B cell (primary cell): ENCODE results near the gene PTGIR. TPM values are rescaled to one million over a fixed set of nuclear protein-coding genes. Genes with fewer than 3 reads are reported as not detected.

ENCODE experiments used
- ATAC-seq: fragments of 200-7000 bp; cut with Tn5 transposase; one replicate; pipeline ENCODE4 v1.10.0; 2021; ENCODE audit warnings: low read depth, mild to moderate bottlenecking, moderate number of reproducible peaks, moderate library complexity
- CTCF ChIA-PET: fragments of 350-600 bp; sonication (Branson Sonifier 250); formaldehyde crosslinking; loops from one replicate; lab custom pipeline; 2021; ENCODE audit warnings: antibody characterized with exemption, inconsistent platforms; lab: Charles Lee
- POLR2A ChIA-PET: fragments of 350-600 bp; sonication (Branson Sonifier 250); formaldehyde crosslinking; loops from one replicate; lab custom pipeline; 2021; ENCODE audit warnings: antibody characterized with exemption; lab: Charles Lee
- DNase-seq: peaks from one replicate; pipeline ENCODE4 v3.0.0; 2013
- H2AFZ ChIP-seq: 2 replicates; pipeline ENCODE4 v1.6.1; 2012; ENCODE audit warnings: mild to moderate bottlenecking, low read depth, low read length; ENCODE audit not compliant: insufficient read depth, poor library complexity, severe bottlenecking
- H3K27ac ChIP-seq, 2 donors: 1 replicate in 1 of 2; 2 replicates in 1 of 2; pipeline ENCODE4 v1.5.1; 2012 to 2013; ENCODE audit warnings: low read length in 2 of 2, mild to moderate bottlenecking in 2 of 2, moderate library complexity in 1 of 2
- H3K27me3 ChIP-seq, 4 experiments: fragments of 200-600 bp in 1 of 4; sonication (generic) in 1 of 4; replicated peaks in 1 of 4; 1 replicate in 2 of 4; 2 replicates in 2 of 4; pipeline versions ENCODE4 v1.6.1 to v1.7.0; 2013 to 2016; ENCODE audit warnings: low read length in 3 of 4, mild to moderate bottlenecking in 2 of 4, mixed read lengths in 1 of 4, moderate library complexity in 1 of 4; ENCODE audit not compliant: insufficient read depth in 4 of 4, control insufficient read depth in 3 of 4; ENCODE audit errors: control extremely low read depth in 1 of 4
- H3K36me3 ChIP-seq, 2 experiments: replicated peaks in 1 of 2; 1 replicate in 1 of 2; 2 replicates in 1 of 2; pipeline versions ENCODE4 v1.6.1 to v1.7.1; 2013; ENCODE audit warnings: low read length in 1 of 2; ENCODE audit not compliant: insufficient read depth in 2 of 2, control insufficient read depth in 1 of 2; ENCODE audit errors: control extremely low read depth in 1 of 2, extremely low read depth in 1 of 2
- H3K4me1 ChIP-seq, 2 donors: fragments of 200-600 bp in 1 of 2; sonication (generic) in 1 of 2; 1 replicate in 1 of 2; 2 replicates in 1 of 2; pipeline versions ENCODE4 v1.5.1 to v1.6.1; 2013 to 2017; ENCODE audit warnings: low read length in 2 of 2; ENCODE audit not compliant: control insufficient read depth in 2 of 2, insufficient read depth in 2 of 2
- H3K4me2 ChIP-seq: replicated peaks from 2 replicates; pipeline ENCODE3; 2012; ENCODE audit warnings: mild to moderate bottlenecking, low read depth, low read length; ENCODE audit not compliant: poor library complexity, severe bottlenecking
- H3K4me3 ChIP-seq, 5 experiments: fragments of 200-600 bp in 1 of 5; sonication (generic) in 1 of 5; 1 replicate in 3 of 5; 2 replicates in 2 of 5; pipeline versions ENCODE4 v1.5.1 to v1.7.0; 2011 to 2016; ENCODE audit warnings: low read length in 4 of 5, mild to moderate bottlenecking in 4 of 5, low read depth in 2 of 5, control low read depth in 1 of 5, moderate library complexity in 1 of 5; ENCODE audit not compliant: insufficient read depth in 1 of 5; ENCODE audit errors: control extremely low read depth in 1 of 5, extremely low read depth in 1 of 5
- H3K79me2 ChIP-seq: fragments of 200-600 bp; sonication (generic); one replicate; pipeline ENCODE4 v1.6.0; 2016; ENCODE audit warnings: low read length; ENCODE audit not compliant: control insufficient read depth, insufficient read depth
- H3K9ac ChIP-seq: fragments of 200-600 bp; sonication (generic); 2 replicates; pipeline ENCODE4 v1.6.1; 2017; ENCODE audit warnings: mild to moderate bottlenecking, low read length, moderate library complexity
- H3K9me3 ChIP-seq, 3 donors: one replicate each; pipeline versions ENCODE4 v1.6.1 to v1.7.1; 2013; ENCODE audit warnings: low read length in 2 of 3; ENCODE audit not compliant: control insufficient read depth in 2 of 3, insufficient read depth in 1 of 3; ENCODE audit errors: control extremely low read depth in 1 of 3
- H4K20me1 ChIP-seq: 2 replicates; pipeline ENCODE4 v1.6.0; 2012; ENCODE audit warnings: mild to moderate bottlenecking, low read length; ENCODE audit not compliant: insufficient read depth, control insufficient read depth, poor library complexity, severe bottlenecking
- H3K27ac Mint-ChIP-seq: one replicate; pipeline ENCODE4 v1.8.0; 2021; ENCODE audit warnings: mixed read lengths
- H3K27me3 Mint-ChIP-seq: one replicate; pipeline ENCODE4 v1.8.0; 2021; ENCODE audit warnings: mixed read lengths
- H3K4me1 Mint-ChIP-seq: one replicate; pipeline ENCODE4 v1.8.0; 2021; ENCODE audit warnings: mixed read lengths
- H3K4me3 Mint-ChIP-seq: one replicate; pipeline ENCODE4 v1.8.0; 2021; ENCODE audit warnings: mixed read lengths
- H3K9me3 Mint-ChIP-seq: one replicate; pipeline ENCODE4 v1.8.0; 2022; ENCODE audit warnings: mixed read lengths; ENCODE audit not compliant: insufficient read depth
- EZH2 ChIP-seq: IDR thresholded peaks from 2 replicates; pipeline ENCODE4 v1.6.1; 2012; ENCODE audit warnings: borderline replicate concordance, low read depth, mild to moderate bottlenecking, moderate library complexity, low read length; ENCODE audit not compliant: insufficient read depth, poor library complexity, severe bottlenecking
- WGBS: methylation state at CpG from one replicate; pipeline ENCODE4 v1.1.5; 2013; ENCODE audit warnings: missing lambda C conversion rate; ENCODE audit not compliant: insufficient coverage; 5-methylcytosine and 5-hydroxymethylcytosine counted together
- intact Hi-C: fragments of 100-400 bp; cut with micrococcal nuclease; formaldehyde crosslinking; loops from one replicate; pipeline ENCODE4 v1.10.0; 2022
- polyA plus RNA-seq: library from polyadenylated mRNA; depleted of rRNA; stranded (reverse); fragments of >200 nt; gene quantifications from 2 replicates; pipeline ENCODE4 v1.2.3, GENCODE V29; 2012
- total RNA-seq, 2 donors: library from RNA; stranded (reverse); fragments of 120-200 nt in 1 of 2; gene quantifications; 1 replicate in 1 of 2; 2 replicates in 1 of 2; pipeline versions ENCODE4 v1.2.3 to v1.2.4, GENCODE V29; 2013 to 2022
- TF ChIP-seq, protein P1 (sequence below): fragments of 200-600 bp; IDR thresholded peaks from one replicate; pipeline ENCODE4 v1.8.0; 2022; ENCODE audit warnings: antibody characterized with exemption, mild to moderate bottlenecking

PTGIR gene
- total and polyA plus RNA-seq, 2 donors (not counting 1 experiment from before 2014, with no cell fraction given): 1.9 to 2.1 TPM

GRCh38 chr19:46634045-46634655, 9.3 kb upstream of the PTGIR start:
- H3K9ac ChIP-seq: peak overlapping the region; percentile 61
- peak overlapping the region in 4 of 5 experiments; percentile 35 to 57 (median 52) for H3K4me3 ChIP-seq
- ChIA-PET POLR2A (interaction anchor here (0.6 to 3.0 kb wide), 8 partner anchors 10 to 610 kb away, joined by 3 to 12 read pairs (median 6); partner anchors contain the start of genes CALM3 and DACT3), CTCF (interaction anchor here (1.5 to 5.7 kb wide), 4 partner anchors 15 to 28 kb away, joined by 7 to 47 read pairs (median 16); partner anchors contain the start of gene DACT3)
- DNase-seq: peak; percentile 98
- H3K36me3 ChIP-seq: no peaks in the 10 kb centered on the region
- Mint-ChIP-seq H3K27me3 (peaks cover 7% of the 10 kb centered on the region), H3K4me1 (peaks cover 30% of the 10 kb centered on the region), H3K27ac (peak overlapping the region; percentile 71), H3K4me3 (peak overlapping the region; percentile 82), H3K9me3 (no peaks in the 10 kb centered on the region)
- ATAC-seq: peak; percentile 74
- intact Hi-C loops: loop anchor here (1.0 kb wide), 4 partner anchors 16 to 34 kb away; partner anchors contain the start of gene DACT3
- H3K9me3 ChIP-seq: peaks cover 0 to 5% (median 0%) of the 10 kb centered on the region in 3 donors
- no peak for TF ChIP-seq EZH2
- TF ChIP-seq, protein P1, sequence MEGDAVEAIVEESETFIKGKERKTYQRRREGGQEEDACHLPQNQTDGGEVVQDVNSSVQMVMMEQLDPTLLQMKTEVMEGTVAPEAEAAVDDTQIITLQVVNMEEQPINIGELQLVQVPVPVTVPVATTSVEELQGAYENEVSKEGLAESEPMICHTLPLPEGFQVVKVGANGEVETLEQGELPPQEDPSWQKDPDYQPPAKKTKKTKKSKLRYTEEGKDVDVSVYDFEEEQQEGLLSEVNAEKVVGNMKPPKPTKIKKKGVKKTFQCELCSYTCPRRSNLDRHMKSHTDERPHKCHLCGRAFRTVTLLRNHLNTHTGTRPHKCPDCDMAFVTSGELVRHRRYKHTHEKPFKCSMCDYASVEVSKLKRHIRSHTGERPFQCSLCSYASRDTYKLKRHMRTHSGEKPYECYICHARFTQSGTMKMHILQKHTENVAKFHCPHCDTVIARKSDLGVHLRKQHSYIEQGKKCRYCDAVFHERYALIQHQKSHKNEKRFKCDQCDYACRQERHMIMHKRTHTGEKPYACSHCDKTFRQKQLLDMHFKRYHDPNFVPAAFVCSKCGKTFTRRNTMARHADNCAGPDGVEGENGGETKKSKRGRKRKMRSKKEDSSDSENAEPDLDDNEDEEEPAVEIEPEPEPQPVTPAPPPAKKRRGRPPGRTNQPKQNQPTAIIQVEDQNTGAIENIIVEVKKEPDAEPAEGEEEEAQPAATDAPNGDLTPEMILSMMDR: no peak
- H2AFZ ChIP-seq: peak overlapping the region; percentile 39
- peak overlapping the region; percentile 73 to 79 for H3K27ac ChIP-seq
- H3K4me2 ChIP-seq: peak overlapping the region; percentile 89
- H3K27me3 ChIP-seq: peaks cover 0 to 10% (median 2%) of the 10 kb centered on the region in 4 experiments
- WGBS: 2% methylated on average over 31 of the region's 38 CpGs
- peaks cover 40 to 52% of the 10 kb centered on the region in 2 donors for H3K4me1 ChIP-seq
- no peaks in the 10 kb centered on the region for H3K79me2 ChIP-seq
- no peaks in the 10 kb centered on the region for H4K20me1 ChIP-seq

DNA sequence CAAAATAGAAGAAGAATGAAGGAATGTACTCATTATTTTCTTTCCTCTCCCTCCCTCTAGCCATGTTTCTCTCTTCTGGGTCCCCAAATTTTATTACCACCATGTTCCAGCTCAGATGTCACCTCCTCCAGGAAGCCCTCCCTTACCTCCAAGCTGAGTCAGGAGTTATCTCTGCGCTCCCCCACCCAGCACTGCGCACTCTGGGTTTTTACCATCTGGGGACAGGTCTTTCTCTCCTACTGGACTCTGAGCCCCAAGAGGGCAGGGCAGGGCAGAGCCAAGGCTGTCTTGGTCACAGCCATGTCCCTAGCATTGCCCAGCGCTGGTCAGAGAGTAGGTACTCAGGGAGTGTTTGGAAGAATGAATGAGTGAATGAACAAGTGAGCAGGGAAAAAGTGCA, 8.2 kb upstream of the PTGIR start:
- H3K27me3 ChIP-seq: peaks cover 0 to 10% (median 2%) of the 10 kb centered on the region in 4 experiments
- H3K27ac ChIP-seq: peak overlapping the region; percentile 73 to 79
- TF ChIP-seq, protein P1: no peak
- H3K27ac Mint-ChIP-seq: peak overlapping the region; percentile 56
- DNase-seq (no peak), ATAC-seq (no peak)
- peak overlapping the region; percentile 89 for H3K4me2 ChIP-seq
- no peaks in the 10 kb centered on the region for H3K79me2 ChIP-seq
- H3K9me3 Mint-ChIP-seq: no peaks in the 10 kb centered on the region
- no peaks in the 10 kb centered on the region for H4K20me1 ChIP-seq
- no peak overlapping the region for H2AFZ ChIP-seq
- whole genome bisulfite sequencing: 90% methylated on average over 3 of the region's 3 CpGs
- ChIA-PET CTCF (interaction anchor here (1.0 to 5.7 kb wide), 6 partner anchors 14 to 72 kb away, joined by 3 to 47 read pairs (median 10); partner anchors contain the start of gene DACT3), POLR2A (interaction anchor here (0.6 to 3.0 kb wide), 5 partner anchors 13 to 84 kb away, joined by 4 to 12 read pairs (median 8); partner anchors contain the start of genes DACT3 and PRKD2)
- H3K9ac ChIP-seq: peak overlapping the region; percentile 61
- H3K4me1 Mint-ChIP-seq: peaks cover 33% of the 10 kb centered on the region
- peaks cover 7% of the 10 kb centered on the region for H3K27me3 Mint-ChIP-seq
- H3K4me3 ChIP-seq: peak overlapping the region in 3 of 5 experiments; percentile 51 to 57 (median 54)
- peaks cover 33 to 44% of the 10 kb centered on the region in 2 donors for H3K4me1 ChIP-seq
- H3K4me3 Mint-ChIP-seq: peak overlapping the region; percentile 82
- peaks cover 0 to 5% (median 0%) of the 10 kb centered on the region in 3 donors for H3K9me3 ChIP-seq
- H3K36me3 ChIP-seq: no peaks in the 10 kb centered on the region
- intact Hi-C loops: no loop called here
